SKM-1 treated with dmso at 0.1 percent for 144 hours (cell line): Measurements from ENCODE around the gene DCP1B.

ENCODE experiments used
- DNase-seq: peaks from one replicate; lab custom pipeline; 2025; ENCODE audit not compliant: unreplicated experiment; lab: John Stamatoyannopoulos, UW

DCP1B gene

GRCh38 chr12:2004113-2004929 is at the start of gene DCP1B:
Gene DCP1B (minus strand): TSS chr12:2004457. CDS start chr12:2004431, 26 bp downstream.
- DNase-seq = peak; percentile 67

GRCh38 chr12:2053691-2054090 is 49.4 kb upstream of the DCP1B start:
- DNase-seq = no peak

GRCh38 chr12:2052826-2053678 is 48.8 kb upstream of the DCP1B start, which contains the start of gene CACNA1C:
Gene CACNA1C (plus strand): TSS chr12:2052987. CDS start chr12:2053563, 576 bp downstream.
- no peak for DNase-seq

- no peak for DNase-seq
These were observed 47.7 kb upstream of the DCP1B start for GRCh38 chr12:2051700-2052621.

GRCh38 chr12:2049604-2050540 is 45.6 kb upstream of the DCP1B start:
- no peak for DNase-seq

GRCh38 chr12:2047752-2048151 is 43.5 kb upstream of the DCP1B start:
- no peak for DNase-seq

GRCh38 chr12:2046957-2047356 is 42.7 kb upstream of the DCP1B start:
- DNase-seq = no peak

- DNase-seq = no peak
These were observed 39.9 kb upstream of the DCP1B start for GRCh38 chr12:2044165-2044564.

- no peak for DNase-seq
These were observed 38.8 kb upstream of the DCP1B start for GRCh38 chr12:2043054-2043453.

- DNase-seq = no peak
These were observed 34.8 kb upstream of the DCP1B start for GRCh38 chr12:2039034-2039433.

GRCh38 chr12:2035431-2036055 is 31.3 kb upstream of the DCP1B start:
- DNase-seq = no peak

GRCh38 chr12:2034633-2035430 is 30.6 kb upstream of the DCP1B start:
- no peak for DNase-seq

GRCh38 chr12:2032506-2032905 is 28.2 kb upstream of the DCP1B start:
- no peak for DNase-seq

GRCh38 chr12:2029851-2030250 is 25.6 kb upstream of the DCP1B start:
- no peak for DNase-seq

- DNase-seq = no peak
These were observed 23.1 kb upstream of the DCP1B start for GRCh38 chr12:2027351-2027750.

- DNase-seq = no peak
These were observed 19.1 kb upstream of the DCP1B start for GRCh38 chr12:2023365-2023764.

GRCh38 chr12:2020511-2020910 is 16.3 kb upstream of the DCP1B start:
- no peak for DNase-seq

- no peak for DNase-seq
These were observed 14.9 kb upstream of the DCP1B start for GRCh38 chr12:2019126-2019525.

- no peak for DNase-seq
These were observed 14.1 kb upstream of the DCP1B start for GRCh38 chr12:2018391-2018790.
